NCI-H2196 treated with DMSO at 0.1 percent for 48 hours (cell line): ENCODE data around the gene FAM25G.
A peak's percentile ranks its signal among the peaks of the same experiment; 100 is the strongest.

Source experiments
- DNase-seq: peaks from one replicate; lab custom pipeline; 2025; ENCODE audit not compliant: unreplicated experiment; lab: John Stamatoyannopoulos, UW

The FAM25G gene

GRCh38 chr10:47449102-47449978 is 42.2 kb downstream of the FAM25G start:
- no peak for DNase-seq

DNA sequence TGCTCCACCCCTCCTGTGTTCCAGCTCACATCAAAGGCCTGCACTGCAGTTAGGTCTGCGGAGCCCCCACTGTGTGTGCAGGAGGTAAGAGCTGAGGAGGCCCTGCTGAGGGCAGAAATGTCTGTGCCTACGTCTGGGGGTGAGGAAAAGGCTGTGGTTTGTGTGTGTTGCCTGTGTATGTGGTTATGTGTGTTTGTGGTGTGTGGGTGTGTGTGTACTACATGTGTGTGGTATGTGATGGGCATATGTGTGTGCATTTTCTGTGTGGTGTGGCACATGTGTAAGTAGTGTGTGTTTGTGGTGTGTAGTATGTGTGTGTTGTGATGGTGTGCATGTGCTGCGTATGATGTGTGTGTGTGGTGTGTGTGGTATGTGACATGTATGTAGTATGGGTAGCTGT is 43.8 kb downstream of the FAM25G start:
- no peak for DNase-seq

DNA sequence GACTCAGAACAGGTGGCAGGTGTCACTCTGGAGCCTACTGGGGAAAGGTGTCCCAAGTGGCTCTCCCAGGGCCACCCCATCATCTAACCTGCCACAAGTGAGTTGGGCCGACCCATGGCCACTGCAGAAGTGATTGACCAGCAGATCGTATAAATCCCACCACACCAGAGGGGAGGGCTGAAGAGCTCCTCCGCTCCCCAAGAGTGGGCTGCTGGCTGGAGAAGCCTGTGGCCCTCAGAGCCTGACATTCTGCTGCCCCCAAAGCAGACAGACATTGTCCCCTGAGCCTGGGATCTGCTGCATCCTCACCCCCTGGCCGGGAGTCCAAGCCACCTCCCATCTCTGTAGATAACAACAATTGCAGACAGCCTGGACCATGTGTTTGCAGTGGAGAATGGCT is 44.3 kb downstream of the FAM25G start:
- DNase-seq = no peak

GRCh38 chr10:47445720-47446119 is 45.8 kb downstream of the FAM25G start:
- DNase-seq = no peak

- DNase-seq = no peak
Measured at GRCh38 chr10:47444047-47444446, 47.5 kb downstream of the FAM25G start.

GRCh38 chr10:47443145-47443544 is 48.4 kb downstream of the FAM25G start:
- no peak for DNase-seq

DNA sequence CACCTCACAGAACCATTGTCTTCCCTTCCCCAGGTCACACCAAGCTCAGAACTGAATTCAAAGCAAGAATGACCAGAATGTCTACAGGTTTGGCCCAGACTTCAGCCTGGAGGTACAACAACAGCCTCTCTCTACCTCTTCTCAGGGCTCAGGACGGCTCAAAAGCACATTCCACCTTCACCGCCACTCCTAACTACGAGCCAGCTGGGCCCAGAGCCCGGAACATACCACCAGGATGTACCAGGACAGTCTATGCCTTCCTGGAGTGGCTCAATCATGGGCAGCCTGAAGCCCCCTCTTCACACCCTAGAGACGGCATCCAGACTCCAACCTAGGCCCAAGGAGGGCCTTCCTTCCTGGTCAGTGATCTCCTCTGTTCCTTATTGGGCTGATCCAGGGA is 49.1 kb downstream of the FAM25G start:
- no peak for DNase-seq

DNA sequence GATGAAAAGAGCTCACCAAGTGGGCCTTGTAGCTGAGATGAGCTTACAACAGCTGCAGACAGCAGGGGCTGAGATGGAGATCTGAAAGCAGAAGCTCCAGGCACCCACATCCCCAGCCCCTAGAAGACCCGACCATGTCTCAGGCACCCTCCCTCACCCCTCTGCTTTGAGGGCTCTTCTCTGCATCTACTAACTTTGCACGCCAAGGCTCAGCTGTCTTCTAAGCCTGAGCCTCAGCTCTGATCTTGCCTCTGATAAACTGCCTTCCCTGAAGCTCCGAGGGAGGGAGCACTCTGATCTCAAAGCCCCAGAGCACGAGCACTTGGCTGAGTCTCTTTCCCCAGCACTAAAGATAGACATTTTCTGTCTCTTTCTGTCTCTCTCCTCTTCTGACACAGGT is 49.6 kb downstream of the FAM25G start:
- no peak for DNase-seq

DNA sequence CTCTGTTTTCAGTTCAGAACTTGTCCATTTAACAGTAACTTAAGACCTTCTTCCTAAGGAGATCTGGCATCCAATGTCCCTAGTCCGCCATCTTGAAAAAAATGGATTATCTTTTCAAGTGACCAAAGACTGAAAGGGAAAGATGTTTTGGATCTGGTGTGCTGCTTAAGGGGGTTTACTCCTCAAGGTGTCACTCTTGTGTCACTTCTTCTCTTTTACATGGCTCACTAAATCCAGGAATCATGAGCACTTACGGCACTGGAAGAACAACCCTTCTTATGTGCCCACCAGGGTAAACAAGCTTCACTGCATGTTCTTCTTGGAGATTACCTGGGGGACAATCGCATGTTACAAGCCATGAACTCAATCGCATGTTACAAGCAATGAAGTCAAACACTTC is 51.3 kb downstream of the FAM25G start:
- DNase-seq = no peak

- DNase-seq = peak; percentile 15
Measured at GRCh38 chr10:47438857-47439474, 52.5 kb downstream of the FAM25G start.
